ENCODE results near the gene PHF12.

The PHF12 gene

GRCh38 chr17:28951428-28951990 is at the start of gene PHF12:
Gene PHF12, minus strand, starts transcription at chr17:28951518. Its CDS starts 558 bp downstream, at chr17:28950960.
- DNase-seq (ENCODE audit: low spot score) (peak; percentile 99), FAIRE-seq (peak; percentile 94)

- FAIRE-seq: no peak
- DNase-seq (ENCODE audit: low spot score): no peak
Measured at GRCh38 chr17:29000973-29001372, 49.7 kb upstream of the PHF12 start.

GRCh38 chr17:28999206-28999605 is 47.9 kb upstream of the PHF12 start:
- DNase-seq (ENCODE audit: low spot score): no peak
- FAIRE-seq: no peak

GRCh38 chr17:28997806-28998205 is 46.5 kb upstream of the PHF12 start:
- no peak for DNase-seq (ENCODE audit: low spot score)
- no peak for FAIRE-seq

- FAIRE-seq (no peak), DNase-seq (ENCODE audit: low spot score) (no peak)
Measured at GRCh38 chr17:28996554-28997096, 45.3 kb upstream of the PHF12 start.

GRCh38 chr17:28993645-28994426 is 42.5 kb upstream of the PHF12 start:
- no peak for FAIRE-seq
- no peak for DNase-seq (ENCODE audit: low spot score)

DNA sequence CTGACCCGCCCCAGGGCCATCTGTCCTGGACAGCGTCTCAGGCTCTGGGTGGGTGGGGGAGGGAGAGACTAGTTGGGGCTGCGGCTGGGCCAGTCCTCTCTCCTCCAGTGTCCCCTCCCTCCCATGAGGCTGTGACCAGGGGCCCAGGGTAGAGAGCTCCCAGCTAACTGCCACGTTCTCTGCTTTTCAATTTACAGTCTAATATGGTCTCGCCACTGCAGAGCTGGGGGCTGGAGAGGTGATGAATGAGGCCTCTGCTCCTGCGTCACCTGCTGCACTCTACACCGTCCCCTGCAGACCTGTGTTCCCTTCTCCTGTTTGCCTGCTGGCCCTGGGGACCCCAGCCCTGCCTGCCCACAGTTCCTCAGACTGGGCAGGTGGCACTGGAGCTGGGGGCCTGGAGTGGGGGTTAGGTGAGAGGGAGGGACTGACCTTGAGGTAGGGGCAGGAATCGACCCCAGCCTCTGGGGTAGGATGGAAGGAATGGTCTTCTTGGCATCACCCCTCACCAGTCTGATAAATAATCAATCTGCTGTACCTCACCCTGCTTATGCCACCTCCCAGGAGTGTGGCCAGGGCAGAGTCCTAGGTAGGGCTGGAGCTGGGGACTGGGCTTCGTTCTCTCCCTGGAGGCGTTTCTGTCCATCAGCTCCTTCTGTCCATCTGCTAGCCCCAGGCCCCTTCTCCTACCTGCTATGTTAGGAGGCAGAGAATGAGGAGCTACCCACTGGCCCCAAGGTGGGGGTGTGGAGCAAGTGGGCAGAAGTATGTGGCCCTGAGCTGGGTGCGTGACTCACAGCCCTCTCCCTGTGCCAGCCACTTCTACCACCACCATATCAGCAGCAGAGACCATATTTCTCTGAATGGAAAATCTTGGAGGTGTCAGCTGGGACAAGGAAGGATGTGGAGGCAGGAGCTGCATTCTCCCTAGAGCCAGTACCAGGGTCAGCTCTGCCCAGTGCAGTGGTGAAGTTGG is 41.6 kb upstream of the PHF12 start:
- DNase-seq (ENCODE audit: low spot score): peak; percentile 31
- no peak for FAIRE-seq

- FAIRE-seq (peak; percentile 53), DNase-seq (ENCODE audit: low spot score) (no peak)
Measured at GRCh38 chr17:28992185-28992584, 40.9 kb upstream of the PHF12 start.

DNA sequence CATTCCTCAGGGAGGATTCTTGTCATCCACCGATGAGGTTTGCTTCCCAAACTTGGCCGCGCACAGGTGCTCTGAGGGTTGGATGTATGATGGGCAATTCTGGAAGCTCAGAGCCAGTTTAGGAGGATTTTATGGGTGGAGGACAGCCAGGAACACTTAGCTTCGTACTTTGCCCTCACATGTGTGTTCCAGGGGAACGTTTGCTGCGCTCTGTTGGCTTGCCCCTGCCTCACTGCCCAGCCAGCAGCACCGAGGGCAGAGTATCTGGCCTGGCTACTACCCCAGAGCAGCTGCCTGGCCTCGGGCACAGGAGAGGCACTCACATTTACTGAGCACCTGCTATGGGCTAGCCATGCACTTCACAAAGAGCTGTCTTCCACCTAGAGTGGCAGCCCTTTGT is 40.5 kb upstream of the PHF12 start:
- FAIRE-seq: peak; percentile 9
- no peak for DNase-seq (ENCODE audit: low spot score)

DNA sequence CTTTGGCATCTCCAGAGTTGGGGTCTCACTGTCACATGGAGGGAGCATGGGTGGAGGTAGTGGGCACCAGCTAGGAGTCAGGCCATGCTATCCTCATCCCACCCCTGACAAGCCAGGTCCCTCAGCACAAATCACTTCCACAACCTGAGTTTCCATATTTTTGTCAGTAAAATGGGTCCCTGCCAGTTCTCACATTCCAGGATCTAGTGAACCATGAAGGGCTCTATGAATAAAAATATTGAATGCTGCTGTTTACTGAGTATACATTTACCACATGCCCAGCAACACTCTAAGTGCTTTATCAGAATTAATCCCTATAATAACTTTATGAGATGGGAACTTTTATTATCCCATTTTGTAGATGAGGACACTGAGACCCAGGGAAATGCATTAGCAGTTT is 37.7 kb upstream of the PHF12 start:
- DNase-seq (ENCODE audit: low spot score) (no peak), FAIRE-seq (no peak)

GRCh38 chr17:28988475-28988874 is 37.2 kb upstream of the PHF12 start:
- DNase-seq (ENCODE audit: low spot score) (no peak), FAIRE-seq (no peak)

- DNase-seq (ENCODE audit: low spot score) (no peak), FAIRE-seq (no peak)
Measured at GRCh38 chr17:28986714-28987655, 35.7 kb upstream of the PHF12 start.

DNA sequence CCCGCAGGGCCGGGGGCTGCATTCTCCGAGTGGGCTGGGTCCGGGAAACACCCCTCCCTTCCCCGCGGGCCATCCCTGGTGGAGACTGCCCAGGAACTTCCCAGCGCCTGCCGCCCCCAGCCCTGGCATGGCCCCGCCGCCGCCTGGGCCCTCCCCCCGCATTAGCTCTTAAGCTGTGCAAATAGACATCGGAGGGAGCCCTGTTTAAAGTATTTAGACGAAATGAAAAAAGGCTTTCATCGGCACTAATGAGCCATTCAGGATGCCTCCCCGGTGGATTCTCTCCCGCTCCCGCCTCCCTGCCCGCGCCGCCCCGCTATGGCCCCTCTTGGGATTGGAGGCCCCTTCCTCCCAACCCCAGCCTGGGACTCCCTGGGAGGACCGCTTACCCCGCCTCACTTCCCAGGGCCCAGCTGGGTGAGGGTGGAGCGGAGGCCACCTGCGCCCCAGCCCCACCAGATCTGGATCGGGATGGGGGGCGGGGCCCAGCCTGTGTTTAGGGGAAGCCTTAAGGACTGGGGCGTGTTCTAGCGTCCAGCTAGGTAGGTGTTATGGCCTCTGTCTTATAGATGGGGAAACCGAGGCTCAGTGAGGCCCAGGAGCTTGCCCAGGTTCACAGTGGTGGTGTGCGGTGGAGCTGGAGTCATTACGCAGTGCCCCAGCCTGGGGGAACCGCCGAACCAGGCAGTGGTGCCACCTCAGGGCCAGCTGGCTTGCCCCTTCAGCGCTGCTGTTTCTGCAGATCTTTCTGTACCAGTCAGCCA is 34.8 kb upstream of the PHF12 start:
- no peak for FAIRE-seq
- DNase-seq (ENCODE audit: low spot score): no peak

DNA sequence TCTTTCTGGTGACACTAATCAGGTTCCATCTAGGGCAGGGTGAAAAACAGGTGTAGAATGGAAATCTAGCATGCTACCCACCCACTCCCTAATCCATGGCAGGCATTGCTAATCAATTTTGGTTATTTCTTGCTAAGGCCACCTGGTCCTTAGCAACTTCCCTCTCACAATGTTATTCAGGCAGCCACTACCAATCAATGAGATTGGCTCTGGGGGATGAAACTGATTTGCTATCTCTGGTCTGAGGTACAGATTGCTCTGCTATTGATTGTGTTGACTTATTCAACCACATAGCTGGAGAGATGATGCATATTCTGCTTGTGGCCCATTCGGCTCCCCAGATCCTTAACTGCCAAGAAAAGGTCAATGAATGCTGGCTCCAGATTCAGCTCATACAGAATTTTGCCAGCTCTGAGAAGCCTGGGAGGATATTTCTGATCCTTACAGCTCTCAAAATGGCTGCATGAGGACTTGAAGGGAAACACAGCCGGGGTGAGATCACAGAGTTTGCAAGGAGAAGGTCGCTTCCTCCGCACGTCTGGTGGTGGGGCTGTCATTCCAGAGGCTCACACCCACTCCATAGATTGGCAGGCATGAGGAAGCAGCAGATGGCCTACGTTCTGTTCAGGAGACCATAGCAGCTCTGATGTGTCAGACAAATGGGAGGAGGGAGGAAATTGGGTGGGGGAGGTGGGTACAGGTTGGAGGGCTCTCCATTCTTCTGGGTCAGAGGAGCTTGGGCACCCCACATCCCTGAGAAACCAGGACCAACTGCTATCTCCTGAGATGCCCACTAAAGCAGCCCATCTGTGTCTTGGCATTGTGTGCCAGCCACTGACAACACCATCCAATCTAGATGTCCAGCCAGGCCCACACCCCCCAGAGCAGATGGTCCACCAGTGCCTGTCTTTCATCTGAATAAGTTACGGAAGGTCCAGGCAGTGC is 32.2 kb upstream of the PHF12 start:
- DNase-seq (ENCODE audit: low spot score) (no peak), FAIRE-seq (no peak)

- no peak for DNase-seq (ENCODE audit: low spot score)
- no peak for FAIRE-seq
Measured at GRCh38 chr17:28982131-28982793, 30.9 kb upstream of the PHF12 start.

- DNase-seq (ENCODE audit: low spot score) (no peak), FAIRE-seq (no peak)
Measured at GRCh38 chr17:28978356-28978964, 27.1 kb upstream of the PHF12 start.

DNA sequence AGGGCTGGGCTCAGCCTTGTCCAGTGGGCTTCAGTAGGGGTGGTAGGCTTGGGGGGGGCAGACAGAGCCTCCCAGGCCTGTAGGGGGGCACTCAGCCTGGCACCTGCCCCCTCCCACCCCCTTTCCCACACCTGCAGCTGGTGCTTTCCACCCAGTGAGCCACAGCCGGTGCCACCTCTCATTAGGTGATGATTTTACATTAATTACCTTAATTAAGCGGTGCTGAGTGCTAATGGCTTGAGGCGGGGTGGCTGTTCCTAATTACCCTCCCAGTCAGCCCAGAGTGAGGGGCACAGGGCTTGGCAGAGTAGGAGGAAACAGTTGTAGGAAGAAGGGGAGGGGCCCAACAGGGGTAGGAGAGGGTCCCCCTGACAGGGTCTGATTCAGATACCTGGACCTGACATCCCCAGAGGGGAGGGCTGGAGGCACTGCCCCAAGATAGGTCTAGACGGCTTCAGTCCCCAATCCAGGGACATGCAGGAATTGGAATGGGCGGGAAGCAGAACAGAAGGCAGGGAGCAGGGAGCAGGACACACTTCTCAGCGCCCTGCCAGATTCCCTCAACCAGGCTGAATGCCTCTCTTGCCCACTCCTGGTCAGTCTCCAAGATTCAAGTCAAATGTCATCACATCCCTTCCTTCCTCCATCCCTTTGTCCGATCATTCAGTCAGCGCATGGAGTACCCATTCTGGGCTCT is 26.5 kb upstream of the PHF12 start:
- no peak for DNase-seq (ENCODE audit: low spot score)
- FAIRE-seq: no peak

All from urothelium cell line (cell line).